B cell (primary cell): ENCODE results near the gene TMEM235. TPM values are rescaled to one million over a fixed set of nuclear protein-coding genes. Genes with fewer than 3 reads are reported as not detected.
A peak's percentile ranks its signal among the peaks of the same experiment; 100 is the strongest.

Source experiments
- ATAC-seq: fragments of 200-7000 bp; cut with Tn5 transposase; one replicate; pipeline ENCODE4 v1.10.0; 2021; ENCODE audit warnings: low read depth, mild to moderate bottlenecking, moderate number of reproducible peaks, moderate library complexity
- CTCF ChIA-PET: fragments of 350-600 bp; sonication (Branson Sonifier 250); formaldehyde crosslinking; loops from one replicate; lab custom pipeline; 2021; ENCODE audit warnings: antibody characterized with exemption, inconsistent platforms; lab: Charles Lee
- POLR2A ChIA-PET: fragments of 350-600 bp; sonication (Branson Sonifier 250); formaldehyde crosslinking; loops from one replicate; lab custom pipeline; 2021; ENCODE audit warnings: antibody characterized with exemption; lab: Charles Lee
- DNase-seq: peaks from one replicate; pipeline ENCODE4 v3.0.0; 2013
- H2AFZ ChIP-seq: 2 replicates; pipeline ENCODE4 v1.6.1; 2012; ENCODE audit warnings: mild to moderate bottlenecking, low read depth, low read length; ENCODE audit not compliant: insufficient read depth, poor library complexity, severe bottlenecking
- H3K27ac ChIP-seq, 2 donors: 1 replicate in 1 of 2; 2 replicates in 1 of 2; pipeline ENCODE4 v1.5.1; 2012 to 2013; ENCODE audit warnings: low read length in 2 of 2, mild to moderate bottlenecking in 2 of 2, moderate library complexity in 1 of 2
- H3K27me3 ChIP-seq, 4 experiments: fragments of 200-600 bp in 1 of 4; sonication (generic) in 1 of 4; replicated peaks in 1 of 4; 1 replicate in 2 of 4; 2 replicates in 2 of 4; pipeline versions ENCODE4 v1.6.1 to v1.7.0; 2013 to 2016; ENCODE audit warnings: low read length in 3 of 4, mild to moderate bottlenecking in 2 of 4, mixed read lengths in 1 of 4, moderate library complexity in 1 of 4; ENCODE audit not compliant: insufficient read depth in 4 of 4, control insufficient read depth in 3 of 4; ENCODE audit errors: control extremely low read depth in 1 of 4
- H3K36me3 ChIP-seq, 2 experiments: replicated peaks in 1 of 2; 1 replicate in 1 of 2; 2 replicates in 1 of 2; pipeline versions ENCODE4 v1.6.1 to v1.7.1; 2013; ENCODE audit warnings: low read length in 1 of 2; ENCODE audit not compliant: insufficient read depth in 2 of 2, control insufficient read depth in 1 of 2; ENCODE audit errors: control extremely low read depth in 1 of 2, extremely low read depth in 1 of 2
- H3K4me1 ChIP-seq, 2 donors: fragments of 200-600 bp in 1 of 2; sonication (generic) in 1 of 2; 1 replicate in 1 of 2; 2 replicates in 1 of 2; pipeline versions ENCODE4 v1.5.1 to v1.6.1; 2013 to 2017; ENCODE audit warnings: low read length in 2 of 2; ENCODE audit not compliant: control insufficient read depth in 2 of 2, insufficient read depth in 2 of 2
- H3K4me2 ChIP-seq: replicated peaks from 2 replicates; pipeline ENCODE3; 2012; ENCODE audit warnings: mild to moderate bottlenecking, low read depth, low read length; ENCODE audit not compliant: poor library complexity, severe bottlenecking
- H3K4me3 ChIP-seq, 5 experiments: fragments of 200-600 bp in 1 of 5; sonication (generic) in 1 of 5; 1 replicate in 3 of 5; 2 replicates in 2 of 5; pipeline versions ENCODE4 v1.5.1 to v1.7.0; 2011 to 2016; ENCODE audit warnings: low read length in 4 of 5, mild to moderate bottlenecking in 4 of 5, low read depth in 2 of 5, control low read depth in 1 of 5, moderate library complexity in 1 of 5; ENCODE audit not compliant: insufficient read depth in 1 of 5; ENCODE audit errors: control extremely low read depth in 1 of 5, extremely low read depth in 1 of 5
- H3K79me2 ChIP-seq: fragments of 200-600 bp; sonication (generic); one replicate; pipeline ENCODE4 v1.6.0; 2016; ENCODE audit warnings: low read length; ENCODE audit not compliant: control insufficient read depth, insufficient read depth
- H3K9ac ChIP-seq: fragments of 200-600 bp; sonication (generic); 2 replicates; pipeline ENCODE4 v1.6.1; 2017; ENCODE audit warnings: mild to moderate bottlenecking, low read length, moderate library complexity
- H3K9me3 ChIP-seq, 3 donors: one replicate each; pipeline versions ENCODE4 v1.6.1 to v1.7.1; 2013; ENCODE audit warnings: low read length in 2 of 3; ENCODE audit not compliant: control insufficient read depth in 2 of 3, insufficient read depth in 1 of 3; ENCODE audit errors: control extremely low read depth in 1 of 3
- H4K20me1 ChIP-seq: 2 replicates; pipeline ENCODE4 v1.6.0; 2012; ENCODE audit warnings: mild to moderate bottlenecking, low read length; ENCODE audit not compliant: insufficient read depth, control insufficient read depth, poor library complexity, severe bottlenecking
- H3K27ac Mint-ChIP-seq: one replicate; pipeline ENCODE4 v1.8.0; 2021; ENCODE audit warnings: mixed read lengths
- H3K27me3 Mint-ChIP-seq: one replicate; pipeline ENCODE4 v1.8.0; 2021; ENCODE audit warnings: mixed read lengths
- H3K4me1 Mint-ChIP-seq: one replicate; pipeline ENCODE4 v1.8.0; 2021; ENCODE audit warnings: mixed read lengths
- H3K4me3 Mint-ChIP-seq: one replicate; pipeline ENCODE4 v1.8.0; 2021; ENCODE audit warnings: mixed read lengths
- H3K9me3 Mint-ChIP-seq: one replicate; pipeline ENCODE4 v1.8.0; 2022; ENCODE audit warnings: mixed read lengths; ENCODE audit not compliant: insufficient read depth
- CTCF ChIP-seq: fragments of 200-600 bp; IDR thresholded peaks from one replicate; pipeline ENCODE4 v1.8.0; 2022; ENCODE audit warnings: antibody characterized with exemption, mild to moderate bottlenecking
- EZH2 ChIP-seq: IDR thresholded peaks from 2 replicates; pipeline ENCODE4 v1.6.1; 2012; ENCODE audit warnings: borderline replicate concordance, low read depth, mild to moderate bottlenecking, moderate library complexity, low read length; ENCODE audit not compliant: insufficient read depth, poor library complexity, severe bottlenecking
- WGBS: methylation state at CpG from one replicate; pipeline ENCODE4 v1.1.5; 2013; ENCODE audit warnings: missing lambda C conversion rate; ENCODE audit not compliant: insufficient coverage; 5-methylcytosine and 5-hydroxymethylcytosine counted together
- intact Hi-C: fragments of 100-400 bp; cut with micrococcal nuclease; formaldehyde crosslinking; loops from one replicate; pipeline ENCODE4 v1.10.0; 2022
- polyA plus RNA-seq: library from polyadenylated mRNA; depleted of rRNA; stranded (reverse); fragments of >200 nt; gene quantifications from 2 replicates; pipeline ENCODE4 v1.2.3, GENCODE V29; 2012
- total RNA-seq, 2 donors: library from RNA; stranded (reverse); fragments of 120-200 nt in 1 of 2; gene quantifications; 1 replicate in 1 of 2; 2 replicates in 1 of 2; pipeline versions ENCODE4 v1.2.3 to v1.2.4, GENCODE V29; 2013 to 2022

TMEM235 gene
- total and polyA plus RNA-seq, 2 donors (not counting 1 experiment from before 2014, with no cell fraction given) = not detected

GRCh38 chr17:78214016-78214705, 17.3 kb upstream of the TMEM235 start, which contains the start of gene BIRC5:
Gene BIRC5 (plus strand): TSS chr17:78214253. CDS start chr17:78214317, 64 bp downstream.
- Mint-ChIP-seq H3K4me1 (peaks cover 7% of the 10 kb centered on the region), H3K27ac (peak within 1 kb of the TSS; percentile 26), H3K4me3 (peak within 1 kb of the TSS; percentile 79), H3K27me3 (no peaks in the 10 kb centered on the region), H3K9me3 (no peaks in the 10 kb centered on the region)
- ChIA-PET POLR2A (no interaction called here), CTCF (interaction anchor here (0.7 to 1.1 kb wide), 2 partner anchors 37 to 84 kb away, joined by 3 read pairs; partner anchors contain the start of gene TMC8)
- Histone ChIP-seq H3K4me1 (peaks cover 4 to 8% of the 10 kb centered on the region in 2 donors), H2AFZ (peak within 1 kb of the TSS; percentile 72), H3K27me3 (no peaks in the 10 kb centered on the region), H3K9ac (peak within 1 kb of the TSS; percentile 56), H3K36me3 (no peaks in the 10 kb centered on the region), H3K27ac (no peak within 1 kb of the TSS), H4K20me1 (no peaks in the 10 kb centered on the region), H3K4me3 (peak within 1 kb of the TSS in 4 of 5 experiments; percentile 31 to 60 (median 46)), H3K9me3 (no peaks in the 10 kb centered on the region), H3K4me2 (peak within 1 kb of the TSS; percentile 92), H3K79me2 (peaks cover 11% of the 10 kb centered on the region)
- intact Hi-C loops = loop anchor here (1.0 kb wide), 2 partner anchors 40 to 74 kb away; no protein-coding TSS in a partner anchor
- ATAC-seq (peak; percentile 100), DNase-seq (peak; percentile 91)
- no peak for TF ChIP-seq EZH2
- TF ChIP-seq CTCF = no peak
- 1% methylated on average over 60 of the region's 60 CpGs for WGBS

- ChIA-PET POLR2A (no interaction called here), CTCF (interaction anchor here (0.7 kb wide), 1 partner anchor 10 kb away, joined by 3 read pairs; no protein-coding TSS in a partner anchor)
- DNase-seq = no peak
- H3K9me3 ChIP-seq = no peaks in the 10 kb centered on the region
- H3K27ac ChIP-seq = no peak overlapping the region
- peak overlapping the region; percentile 92 for H3K4me2 ChIP-seq
- H3K9ac ChIP-seq = peak overlapping the region; percentile 56
- no peaks in the 10 kb centered on the region for H3K36me3 ChIP-seq
- H3K4me3 ChIP-seq = peak overlapping the region in 2 of 5 experiments; percentile 43 to 60
- H3K4me1 ChIP-seq = peaks cover 4 to 8% of the 10 kb centered on the region in 2 donors
- no peaks in the 10 kb centered on the region for H4K20me1 ChIP-seq
- Mint-ChIP-seq H3K27me3 (no peaks in the 10 kb centered on the region), H3K27ac (peak overlapping the region; percentile 26), H3K9me3 (no peaks in the 10 kb centered on the region), H3K4me3 (peak overlapping the region; percentile 79), H3K4me1 (peaks cover 7% of the 10 kb centered on the region)
- H3K79me2 ChIP-seq = peaks cover 11% of the 10 kb centered on the region
- WGBS = 0% methylated on average over 1 of the region's 5 CpGs
- intact Hi-C loops = loop anchor here (1.0 kb wide), 2 partner anchors 40 to 74 kb away; no protein-coding TSS in a partner anchor
- TF ChIP-seq CTCF = no peak
- TF ChIP-seq EZH2 = no peak
- H3K27me3 ChIP-seq = no peaks in the 10 kb centered on the region
- no peak for ATAC-seq
- peak overlapping the region; percentile 72 for H2AFZ ChIP-seq
Observed at GRCh38 chr17:78214706-78215061, 16.7 kb upstream of the TMEM235 start.
